OCI-LY3 (cell line): ENCODE measurements around the gene KRTAP5-10.
"Not testable (repeated sequence)": the region's sequence is repeated elsewhere in the genome, so short reads cannot be mapped to it uniquely, and the experiment has no call there.

ENCODE experiments used
- CTCF ChIP-seq: fragments of 200-600, 300-600 bp; sonication (generic); IDR thresholded peaks from 2 replicates; pipeline ENCODE4 v1.5.1; 2014; ENCODE audit warnings: antibody characterized with exemption, low read length, low read depth
- EZH2phosphoT487 ChIP-seq: fragments of 200-600 bp; shearing (Covaris generic); IDR thresholded peaks from 2 replicates; pipeline ENCODE4 v1.6.1; 2018; ENCODE audit warnings: antibody characterized with exemption, mixed run types, low read depth

- not testable (repeated sequence) for TF ChIP-seq CTCF, EZH2phosphoT487
Observed at GRCh38 chr11:71537977-71538665, 27.2 kb upstream of the KRTAP5-10 start, which contains the start of gene KRTAP5-8.
